Stimulated activated CD4-positive, alpha-beta T cell treated with anti-CD3 and anti-CD28 coated beads, Interleukin-2, amount 100 ng/mL, for 24 hours (primary cell): Measurements from ENCODE around the gene ZNF778.
"Not testable (repeated sequence)": the region's sequence is repeated elsewhere in the genome, so short reads cannot be mapped to it uniquely, and the experiment has no call there.

Experiments used
- DNase-seq, 2 donors: peaks; one replicate each; pipeline ENCODE4 v3.0.0-alpha.2; 2020

Gene ZNF778

DNA sequence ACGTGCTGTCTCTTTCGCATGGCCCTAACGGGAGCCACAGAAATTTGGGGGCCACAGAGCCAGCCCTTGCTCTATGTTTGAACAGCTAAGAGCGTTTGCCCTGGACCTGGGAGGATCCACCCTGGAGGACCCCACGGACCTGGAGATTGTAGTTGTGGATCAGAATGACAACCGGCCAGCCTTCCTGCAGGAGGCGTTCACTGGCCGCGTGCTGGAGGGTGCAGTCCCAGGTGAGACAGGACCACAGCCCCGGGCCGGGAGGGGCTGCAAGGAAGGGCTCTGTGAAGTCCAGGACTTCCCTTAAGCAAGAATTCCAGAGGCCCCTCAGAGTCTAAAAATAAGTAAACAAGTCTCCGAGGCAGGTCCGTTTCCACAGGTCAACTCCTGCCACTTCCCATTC is 34.0 kb upstream of the ZNF778 start:
- no peak for DNase-seq

DNA sequence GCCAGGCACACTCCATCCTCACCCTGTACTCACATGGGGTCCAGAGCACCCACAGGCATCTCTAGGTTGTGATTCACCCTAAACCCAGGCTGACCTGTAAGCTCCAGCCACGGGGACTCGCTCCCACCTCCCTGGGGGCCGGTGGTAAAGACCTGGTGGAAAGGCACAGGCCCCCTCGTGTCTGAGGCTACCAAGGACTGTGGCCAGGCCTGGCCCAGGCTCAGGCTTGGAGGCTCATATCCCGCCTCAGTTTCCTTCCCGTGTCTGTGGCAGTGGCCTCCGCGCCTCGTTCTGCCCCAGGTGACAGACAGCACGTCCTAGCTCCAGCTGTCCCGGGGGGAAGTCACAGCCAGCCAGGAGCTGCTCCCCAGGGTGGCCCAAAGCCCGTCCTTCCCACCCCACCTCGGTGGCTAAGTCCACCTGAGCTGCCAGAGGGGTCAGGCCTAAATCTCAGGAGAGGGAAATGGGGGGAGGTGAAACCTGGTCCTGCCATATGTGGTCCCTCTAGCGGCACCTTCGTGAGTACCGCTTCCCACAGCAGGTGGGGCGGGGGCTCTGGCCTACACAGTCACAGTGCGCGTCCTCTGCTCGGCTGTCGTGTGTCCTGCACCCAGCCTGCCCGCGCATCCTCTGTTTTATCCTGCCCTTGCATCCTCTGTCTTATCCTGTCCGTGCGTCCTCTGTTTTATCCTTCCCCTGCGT is 33.4 kb upstream of the ZNF778 start:
- no peak for DNase-seq

DNA sequence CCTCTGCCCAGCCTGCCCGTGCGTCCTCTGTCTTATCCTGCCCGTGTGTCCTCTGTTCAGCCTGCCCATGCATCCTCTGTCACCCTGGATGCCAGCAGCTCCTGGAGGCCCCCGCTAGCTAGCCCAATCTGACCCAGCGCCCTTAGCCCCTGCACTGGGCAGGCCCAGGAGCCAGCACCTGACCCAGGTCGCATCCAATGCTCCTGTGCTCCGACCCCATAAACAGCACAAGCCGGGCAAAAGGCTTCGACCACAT is 32.9 kb upstream of the ZNF778 start:
- DNase-seq: no peak

DNA sequence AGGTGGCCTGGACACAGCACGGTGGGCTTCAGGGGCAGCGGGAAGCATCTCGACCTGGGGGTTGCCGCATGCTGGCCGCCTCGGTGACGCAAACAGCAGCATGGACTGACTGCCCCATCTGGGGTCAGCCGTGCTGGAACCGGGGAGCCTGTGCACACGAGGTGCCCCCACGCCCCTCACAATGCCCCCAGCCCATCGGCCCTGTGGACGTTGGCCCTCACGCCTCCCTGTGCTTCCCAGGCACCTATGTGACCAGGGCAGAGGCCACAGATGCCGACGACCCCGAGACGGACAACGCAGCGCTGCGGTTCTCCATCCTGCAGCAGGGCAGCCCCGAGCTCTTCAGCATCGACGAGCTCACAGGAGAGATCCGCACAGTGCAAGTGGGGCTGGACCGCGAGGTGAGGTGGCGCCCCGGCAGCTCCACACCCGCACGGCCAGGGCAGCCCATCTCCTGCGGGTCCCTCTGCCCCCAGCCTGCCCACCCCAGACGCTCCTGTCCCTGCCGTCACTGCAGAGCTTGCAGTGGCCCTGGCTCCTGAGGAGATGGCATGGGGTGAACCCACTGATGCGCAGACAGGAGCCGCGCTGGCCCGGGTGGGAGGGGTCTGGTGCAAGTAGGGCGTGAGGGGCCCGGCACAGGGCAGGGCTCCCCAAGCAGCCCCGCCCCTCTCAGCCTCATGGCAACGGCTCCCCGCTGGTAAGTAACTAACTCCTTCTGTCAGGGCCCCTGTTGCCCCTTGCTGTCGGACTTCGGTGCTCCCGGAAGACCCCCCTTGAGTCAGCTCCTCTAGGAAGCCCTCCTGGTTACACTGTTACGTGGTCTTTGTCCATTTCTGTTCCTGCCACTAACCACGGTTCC is 32.3 kb upstream of the ZNF778 start:
- peak in 1 of 2 donors; percentile 18 for DNase-seq

DNA sequence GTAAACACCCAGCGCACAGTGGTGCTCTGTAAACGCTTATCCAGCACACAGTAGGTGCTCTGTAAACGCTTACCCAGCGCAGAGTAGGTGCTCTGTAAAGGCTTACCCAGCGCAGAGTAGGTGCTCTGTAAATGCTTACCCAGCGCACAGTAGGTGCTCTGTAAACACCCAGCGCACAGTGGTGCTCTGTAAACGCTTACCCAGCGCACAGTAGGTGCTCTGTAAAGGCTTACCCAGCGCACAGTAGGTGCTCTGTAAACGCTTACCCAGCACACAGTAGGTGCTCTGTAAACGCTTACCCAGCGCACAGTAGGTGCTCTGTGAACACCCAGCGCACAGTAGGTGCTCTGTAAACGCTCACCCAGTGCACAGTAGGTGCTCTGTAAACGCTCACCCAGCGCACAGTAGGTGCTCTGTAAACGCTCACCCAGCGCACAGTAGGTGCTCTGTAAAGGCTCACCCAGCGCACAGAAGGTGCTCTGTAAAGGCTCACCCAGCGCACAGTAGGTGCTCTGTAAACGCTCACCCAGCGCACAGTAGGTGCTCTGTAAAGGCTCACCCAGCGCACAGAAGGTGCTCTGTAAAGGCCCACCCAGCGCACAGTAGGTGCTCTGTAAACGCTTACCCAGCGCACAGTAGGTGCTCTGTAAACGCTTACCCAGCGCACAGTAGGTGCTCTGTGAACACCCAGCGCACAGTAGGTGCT is 31.5 kb upstream of the ZNF778 start:
- not testable (repeated sequence) for DNase-seq

DNA sequence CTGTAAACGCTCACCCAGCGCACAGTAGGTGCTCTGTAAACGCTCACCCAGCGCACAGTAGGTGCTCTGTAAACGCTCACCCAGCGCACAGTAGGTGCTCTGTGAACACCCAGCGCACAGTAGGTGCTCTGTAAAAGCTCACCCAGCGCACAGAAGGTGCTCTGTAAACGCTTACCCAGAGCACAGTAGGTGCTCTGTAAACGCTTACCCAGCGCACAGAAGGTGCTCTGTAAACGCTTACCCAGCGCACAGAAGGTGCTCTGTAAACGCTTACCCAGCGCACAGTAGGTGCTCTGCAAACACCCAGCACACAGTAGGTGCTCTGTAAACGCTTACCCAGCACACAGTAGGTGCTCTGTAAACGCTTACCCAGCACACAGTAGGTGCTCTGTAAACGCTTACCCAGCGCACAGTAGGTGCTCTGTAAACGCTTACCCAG is 30.9 kb upstream of the ZNF778 start:
- not testable (repeated sequence) for DNase-seq

DNA sequence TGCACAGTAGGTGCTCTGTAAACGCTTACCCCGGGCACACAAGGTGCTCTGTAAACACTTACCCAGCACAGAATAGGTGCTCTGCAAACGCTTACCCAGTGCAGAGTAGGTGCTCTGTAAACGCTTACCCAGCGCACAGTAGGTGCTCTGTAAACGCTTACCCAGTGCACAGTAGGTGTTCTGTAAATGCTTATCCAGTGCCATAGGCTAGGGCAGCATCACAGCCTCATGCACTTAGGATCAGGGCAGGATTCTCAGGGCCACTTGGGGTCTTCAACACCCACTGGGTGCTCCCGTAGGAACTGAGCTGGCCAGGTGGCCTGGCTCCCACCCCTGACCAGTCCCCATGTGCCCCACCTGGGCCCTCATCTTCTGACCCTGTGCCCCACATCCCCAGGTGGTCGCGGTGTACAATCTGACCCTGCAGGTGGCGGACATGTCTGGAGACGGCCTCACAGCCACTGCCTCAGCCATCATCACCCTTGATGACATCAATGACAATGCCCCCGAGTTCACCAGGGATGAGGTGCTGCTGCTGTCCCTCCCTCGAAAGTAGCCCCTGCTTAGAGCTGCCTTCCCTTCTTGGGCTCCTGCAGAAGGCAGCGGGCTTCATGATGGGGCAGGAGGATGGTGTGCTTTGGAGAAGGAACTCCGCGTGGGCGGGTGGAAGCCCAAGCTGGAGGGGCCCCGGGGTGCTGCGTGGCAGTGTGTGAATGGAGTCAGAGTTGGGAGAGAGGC is 30.3 kb upstream of the ZNF778 start:
- peak; percentile 42 to 49 for DNase-seq

DNA sequence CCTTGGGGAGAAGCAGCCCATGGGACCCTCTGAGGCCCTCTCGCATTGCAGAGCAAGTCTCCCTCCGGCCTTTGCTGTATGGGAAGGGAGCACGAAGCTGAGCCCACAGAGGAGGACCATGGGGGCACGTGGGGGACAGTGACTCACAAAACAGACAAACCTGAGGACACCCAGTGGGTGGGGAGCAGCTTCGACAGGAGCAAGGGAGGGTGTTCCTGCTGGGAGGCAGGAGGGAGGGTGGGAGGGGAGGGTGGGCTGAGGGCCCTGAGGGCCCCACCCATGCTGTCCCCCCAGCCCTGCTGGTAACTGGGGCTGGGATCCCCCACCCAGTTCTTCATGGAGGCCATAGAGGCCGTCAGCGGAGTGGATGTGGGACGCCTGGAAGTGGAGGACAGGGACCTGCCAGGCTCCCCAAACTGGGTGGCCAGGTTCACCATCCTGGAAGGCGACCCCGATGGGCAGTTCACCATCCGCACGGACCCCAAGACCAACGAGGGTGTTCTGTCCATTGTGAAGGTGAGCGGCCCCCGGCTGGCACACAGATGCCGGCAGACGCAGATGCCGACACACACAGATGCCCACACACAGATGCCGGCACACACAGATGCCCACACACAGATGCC is 29.6 kb upstream of the ZNF778 start:
- DNase-seq: peak in 1 of 2 donors; percentile 16

DNA sequence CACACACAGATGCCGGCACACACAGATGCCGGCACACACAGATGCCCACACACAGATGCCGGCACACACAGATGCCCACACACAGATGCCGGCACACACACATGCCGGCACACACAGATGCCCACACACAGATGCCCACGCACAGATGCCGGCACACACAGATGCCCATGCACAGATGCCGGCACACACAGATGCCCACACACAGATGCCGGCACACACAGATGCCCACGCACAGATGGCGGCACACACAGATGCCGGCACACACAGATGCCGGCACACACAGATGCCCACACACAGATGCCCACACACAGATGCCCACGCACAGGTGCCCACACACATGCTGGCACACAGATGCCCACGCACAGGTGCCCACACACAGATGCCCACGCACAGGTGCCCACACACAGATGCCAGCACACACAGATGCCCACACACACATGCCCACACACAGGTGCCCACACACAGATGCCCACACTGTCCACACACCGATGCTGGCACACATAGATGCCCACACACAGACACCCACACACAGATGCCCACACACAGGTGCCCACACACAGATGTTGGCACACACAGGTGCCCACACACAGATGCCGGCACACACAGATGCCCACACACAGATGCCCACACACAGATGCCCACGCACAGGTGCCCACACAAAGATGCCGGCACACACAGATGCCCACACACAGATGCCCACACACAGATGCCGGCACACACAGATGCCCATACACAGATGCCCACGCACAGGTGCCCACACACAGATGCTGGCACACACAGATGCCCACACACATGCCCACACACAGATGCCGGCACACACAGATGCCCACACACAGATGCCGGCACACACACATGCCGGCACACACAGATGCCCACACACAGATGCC is 28.8 kb upstream of the ZNF778 start:
- not testable (repeated sequence) for DNase-seq

DNA sequence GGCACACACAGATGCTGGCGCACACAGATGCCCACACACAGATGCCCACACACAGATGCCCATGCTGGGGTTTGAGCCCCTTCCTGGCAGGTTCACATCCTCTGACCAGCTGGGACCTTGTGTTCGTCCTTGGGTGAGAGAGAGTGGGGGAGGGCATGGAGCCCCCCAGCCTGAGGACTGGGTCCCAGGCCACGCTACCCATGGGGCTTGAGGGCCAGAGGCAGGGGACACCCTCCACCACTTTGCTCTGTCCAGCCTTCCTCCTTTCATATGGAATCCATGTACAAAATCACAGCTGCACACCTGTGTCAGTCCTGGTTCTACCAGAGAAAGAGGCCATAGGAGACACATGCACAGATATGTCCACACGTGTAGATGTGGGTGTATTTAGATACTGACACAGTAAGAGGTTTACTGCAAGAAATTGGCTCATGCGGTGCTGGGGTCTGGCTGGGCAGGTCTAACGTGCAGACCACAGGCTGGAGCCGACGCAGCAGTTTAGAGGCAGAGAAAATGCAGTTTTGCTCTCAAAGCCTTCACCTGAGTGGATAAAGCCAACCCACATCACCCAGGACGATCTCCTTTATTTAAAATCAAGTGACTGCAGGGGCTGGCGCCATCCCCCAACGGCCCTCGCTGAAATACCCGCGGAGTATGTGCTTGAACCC is 28.0 kb upstream of the ZNF778 start:
- peak in 1 of 2 donors; percentile 17 for DNase-seq

DNA sequence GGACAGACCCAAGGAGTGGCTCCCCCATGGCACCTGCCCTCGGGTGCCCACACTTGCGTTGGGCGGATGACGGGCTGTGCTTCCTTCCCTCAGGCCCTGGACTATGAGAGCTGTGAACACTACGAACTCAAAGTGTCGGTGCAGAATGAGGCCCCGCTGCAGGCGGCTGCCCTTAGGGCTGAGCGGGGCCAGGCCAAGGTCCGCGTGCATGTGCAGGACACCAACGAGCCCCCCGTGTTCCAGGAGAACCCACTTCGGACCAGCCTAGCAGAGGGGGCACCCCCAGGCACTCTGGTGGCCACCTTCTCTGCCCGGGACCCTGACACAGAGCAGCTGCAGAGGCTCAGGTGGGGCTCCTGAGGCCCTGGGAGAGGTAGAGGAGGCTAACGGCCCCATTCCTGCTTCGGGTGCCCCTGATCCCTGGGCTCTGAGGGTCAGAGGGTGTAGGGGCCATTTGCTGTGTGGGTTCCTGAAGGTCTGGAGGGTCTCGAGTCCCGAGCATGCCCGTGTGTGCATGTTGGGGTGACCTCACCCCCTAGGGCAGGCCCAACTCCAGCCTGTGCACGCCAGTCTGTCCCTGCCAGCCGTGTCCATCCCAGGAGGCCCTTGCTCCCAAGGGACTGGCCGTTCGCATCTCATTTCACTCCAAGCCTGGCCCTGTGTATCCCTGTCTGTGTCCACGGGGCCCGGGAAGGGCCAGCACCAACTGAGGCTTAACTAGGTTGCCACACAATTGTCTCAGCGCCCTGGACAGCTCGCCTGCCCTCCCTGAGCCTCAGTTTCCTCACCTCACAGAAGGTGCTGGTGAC is 27.1 kb upstream of the ZNF778 start:
- DNase-seq: peak in 1 of 2 donors; percentile 18

DNA sequence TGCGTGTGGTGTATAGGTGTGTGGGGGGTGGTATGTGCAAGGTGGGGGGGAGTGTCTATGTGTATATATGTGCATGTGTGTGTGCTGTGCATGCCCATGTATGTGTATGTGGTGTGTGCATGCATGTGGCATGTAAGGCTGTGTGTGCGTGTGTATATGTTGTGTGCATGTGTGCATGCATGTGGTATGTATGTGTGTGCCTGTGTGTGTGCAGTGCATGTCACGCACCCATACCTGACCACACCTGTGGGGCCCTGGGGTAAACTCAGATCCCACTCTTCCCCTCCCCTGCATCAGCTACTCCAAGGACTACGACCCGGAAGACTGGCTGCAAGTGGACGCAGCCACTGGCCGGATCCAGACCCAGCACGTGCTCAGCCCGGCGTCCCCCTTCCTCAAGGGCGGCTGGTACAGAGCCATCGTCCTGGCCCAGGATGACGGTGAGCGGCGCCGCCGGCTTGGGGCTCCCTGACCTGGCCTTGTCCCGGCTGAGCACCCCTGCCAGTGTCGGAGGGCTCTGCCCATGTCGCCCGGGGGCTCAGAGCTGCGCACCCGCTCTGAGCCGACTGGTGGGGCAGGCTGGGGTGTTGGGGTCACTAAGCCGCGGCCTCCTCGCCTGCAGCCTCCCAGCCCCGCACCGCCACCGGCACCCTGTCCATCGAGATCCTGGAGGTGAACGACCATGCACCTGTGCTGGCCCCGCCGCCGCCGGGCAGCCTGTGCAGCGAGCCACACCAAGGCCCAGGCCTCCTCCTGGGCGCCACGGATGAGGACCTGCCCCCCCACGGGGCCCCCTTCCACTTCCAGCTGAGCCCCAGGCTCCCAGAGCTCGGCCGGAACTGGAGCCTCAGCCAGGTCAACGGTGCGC is 26.2 kb upstream of the ZNF778 start:
- DNase-seq: no peak

DNA sequence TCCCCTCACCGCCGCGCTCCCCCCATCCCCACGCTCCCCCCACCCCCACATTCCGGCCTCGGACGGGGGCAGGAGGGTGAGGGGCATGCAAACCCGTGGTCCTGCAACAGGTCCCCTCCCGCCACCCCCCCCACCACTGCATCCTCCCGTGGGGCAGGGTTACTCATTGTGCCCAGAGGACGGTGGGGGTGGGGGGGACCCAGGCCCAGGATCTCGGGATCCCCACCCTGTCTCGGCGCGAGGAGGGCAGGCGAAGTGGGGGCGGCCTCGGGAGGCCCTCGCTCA is 25.7 kb upstream of the ZNF778 start:
- no peak for DNase-seq

DNA sequence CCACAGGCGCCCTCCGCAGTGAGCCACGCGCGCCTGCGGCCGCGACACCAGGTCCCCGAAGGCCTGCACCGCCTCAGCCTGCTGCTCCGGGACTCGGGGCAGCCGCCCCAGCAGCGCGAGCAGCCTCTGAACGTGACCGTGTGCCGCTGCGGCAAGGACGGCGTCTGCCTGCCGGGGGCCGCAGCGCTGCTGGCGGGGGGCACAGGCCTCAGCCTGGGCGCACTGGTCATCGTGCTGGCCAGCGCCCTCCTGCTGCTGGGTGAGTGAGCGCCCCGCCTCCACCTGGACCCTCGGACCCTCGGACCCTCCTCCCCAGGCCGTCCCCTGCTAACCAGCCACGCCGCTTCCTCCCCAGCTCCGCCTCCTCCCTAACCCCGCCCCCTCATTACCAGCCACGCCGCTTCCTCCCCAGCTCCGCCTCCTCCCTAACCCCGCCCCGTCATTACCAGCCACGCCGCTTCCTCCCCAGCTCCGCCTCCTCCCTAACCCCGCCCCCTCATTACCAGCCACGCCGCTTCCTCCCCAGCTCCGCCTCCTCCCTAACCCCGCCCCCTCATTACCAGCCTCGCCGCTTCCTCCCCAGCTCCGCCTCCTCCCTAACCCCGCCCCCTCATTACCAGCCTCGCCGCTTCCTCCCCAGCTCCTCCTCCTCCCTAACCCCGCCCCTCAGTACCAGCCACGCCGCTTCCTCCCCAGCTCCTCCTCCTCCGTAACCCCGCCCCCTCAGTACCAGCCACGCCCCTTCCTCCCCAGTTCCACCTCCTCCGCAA is 25.1 kb upstream of the ZNF778 start:
- DNase-seq: peak in 1 of 2 donors; percentile 72

DNA sequence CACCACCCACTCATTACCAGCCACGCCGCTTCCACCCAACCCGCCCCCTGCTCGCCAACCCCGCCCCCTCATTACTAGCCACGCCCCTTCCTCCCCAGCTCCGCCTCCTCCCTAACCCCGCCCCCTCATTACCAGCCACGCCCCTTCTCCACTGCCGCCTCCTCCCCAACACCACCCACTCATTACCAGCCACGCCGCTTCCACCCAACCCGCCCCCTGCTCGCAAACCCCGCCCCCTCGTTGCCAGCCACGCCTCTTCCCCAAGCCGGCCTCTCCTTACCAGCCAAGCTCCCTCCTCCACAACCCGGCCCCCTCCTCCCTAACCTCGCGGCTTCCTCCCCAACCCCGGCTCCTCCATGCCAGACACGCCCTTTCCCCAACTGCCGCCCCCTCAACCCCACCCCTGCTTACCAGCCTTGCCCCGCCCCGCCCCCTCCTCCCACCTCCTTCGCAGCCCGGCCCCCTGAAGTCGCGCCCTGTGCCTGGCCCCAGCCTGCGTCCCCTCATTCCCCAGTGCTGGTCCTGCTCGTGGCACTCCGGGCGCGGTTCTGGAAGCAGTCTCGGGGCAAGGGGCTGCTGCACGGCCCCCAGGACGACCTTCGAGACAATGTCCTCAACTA is 24.4 kb upstream of the ZNF778 start:
- DNase-seq: peak; percentile 54 to 66

DNA sequence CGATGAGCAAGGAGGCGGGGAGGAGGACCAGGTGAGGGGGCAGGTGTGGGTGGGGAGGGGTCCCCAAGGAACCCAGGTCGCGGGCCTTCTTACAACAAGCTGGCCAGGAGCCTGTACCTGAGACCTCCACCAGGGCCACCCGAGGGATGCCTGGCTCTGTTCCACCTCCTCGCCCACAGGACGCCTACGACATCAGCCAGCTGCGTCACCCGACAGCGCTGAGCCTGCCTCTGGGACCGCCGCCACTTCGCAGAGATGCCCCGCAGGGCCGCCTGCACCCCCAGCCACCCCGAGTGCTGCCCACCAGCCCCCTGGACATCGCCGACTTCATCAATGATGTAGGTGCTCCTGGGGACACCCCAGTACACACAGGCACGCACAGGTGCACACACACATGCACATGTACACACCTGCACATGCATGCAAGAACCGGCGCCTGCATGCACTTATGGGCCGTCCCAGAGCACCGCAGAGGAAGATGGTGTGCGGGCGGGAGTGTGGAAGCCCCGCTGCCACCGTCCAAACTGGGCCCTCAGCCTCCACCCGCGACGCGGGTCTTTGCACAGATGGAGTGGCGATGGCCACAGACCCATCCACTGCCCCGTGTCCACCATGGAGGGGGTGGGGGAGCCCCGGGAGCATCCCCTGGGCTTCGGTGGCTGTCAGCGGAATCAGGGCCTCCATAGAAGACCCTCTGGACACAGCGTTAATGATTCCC is 23.8 kb upstream of the ZNF778 start:
- no peak for DNase-seq
